HL-60/S4 treated with phorbol 12-myristate 13-acetate at 8.2 ng/mL for 4 days and 3 days (cell line): Measurements from ENCODE around the gene CARD6.
"Not testable (repeated sequence)": the region's sequence is repeated elsewhere in the genome, so short reads cannot be mapped to it uniquely, and the experiment has no call there.

Experiments used
- in situ Hi-C: fragments of 300-500 bp; cut with MboI; formaldehyde crosslinking; loops from 2 replicates; pipeline ENCODE4 v1.15.0; 2022; ENCODE audit warnings: low sequenced_read_pairs

Gene CARD6

GRCh38 chr5:40866844-40867243 is 25.7 kb downstream of the CARD6 start:
- in situ Hi-C loops = loop anchor here (25.0 kb wide), 1 partner anchor 1155 kb away; no protein-coding TSS in a partner anchor

GRCh38 chr5:40869384-40869783 is 28.2 kb downstream of the CARD6 start:
- in situ Hi-C loops = loop anchor here (25.0 kb wide), 1 partner anchor 1157 kb away; no protein-coding TSS in a partner anchor

- in situ Hi-C loops = loop anchor here (25.0 kb wide), 1 partner anchor 1159 kb away; no protein-coding TSS in a partner anchor
Measured at GRCh38 chr5:40871177-40871576, 30.0 kb downstream of the CARD6 start.

- in situ Hi-C loops = loop anchor here (25.0 kb wide), 1 partner anchor 1160 kb away; no protein-coding TSS in a partner anchor
Measured at GRCh38 chr5:40872253-40872652, 31.1 kb downstream of the CARD6 start.

GRCh38 chr5:40873286-40873880 is 32.2 kb downstream of the CARD6 start:
- in situ Hi-C loops = loop anchor here (25.0 kb wide), 1 partner anchor 1161 kb away; no protein-coding TSS in a partner anchor

GRCh38 chr5:40875958-40876357 is 34.8 kb downstream of the CARD6 start:
- in situ Hi-C loops = no loop called here

- in situ Hi-C loops = no loop called here
Measured at GRCh38 chr5:40877371-40877988, 36.3 kb downstream of the CARD6 start.

- in situ Hi-C loops = no loop called here
Measured at GRCh38 chr5:40879163-40879942, 38.2 kb downstream of the CARD6 start.

- in situ Hi-C loops = no loop called here
Measured at GRCh38 chr5:40882291-40882690, 41.1 kb downstream of the CARD6 start.

- in situ Hi-C loops = not testable (repeated sequence)
Measured at GRCh38 chr5:40883051-40883450, 41.9 kb downstream of the CARD6 start.

- in situ Hi-C loops = not testable (repeated sequence)
Measured at GRCh38 chr5:40895440-40896425, 54.6 kb downstream of the CARD6 start.

GRCh38 chr5:40904205-40904993 is 63.2 kb downstream of the CARD6 start:
- in situ Hi-C loops = no loop called here

GRCh38 chr5:40904994-40905306 is 63.8 kb downstream of the CARD6 start:
- in situ Hi-C loops = no loop called here

GRCh38 chr5:40906351-40906751 is 65.2 kb downstream of the CARD6 start:
- in situ Hi-C loops = no loop called here

GRCh38 chr5:40909264-40909663 is 68.1 kb downstream of the CARD6 start, which contains the start of gene C7:
Gene C7, plus strand, starts transcription at chr5:40909497. Its CDS starts 114 bp downstream, at chr5:40909611.
- in situ Hi-C loops = no loop called here

GRCh38 chr5:40909723-40910122 is 68.6 kb downstream of the CARD6 start:
- in situ Hi-C loops = no loop called here
